HL-60 (cell line): ENCODE data around the gene PRDM10.

Experiments
- DNase-seq, 2 experiments: peaks; one replicate each; pipeline ENCODE4 v3.0.0-alpha.2; 2010 to 2020; ENCODE audit warnings: low read depth in 1 of 2, low spot score in 1 of 2
- H3K27ac ChIP-seq: fragments of 250-450 bp; sonication (Bioruptor Pico); replicated peaks from 2 replicates; pipeline ENCODE4 v1.5.1; 2020; ENCODE audit warnings: mild to moderate bottlenecking, moderate library complexity
- H3K27me3 ChIP-seq: fragments of 250-450 bp; sonication (Bioruptor Pico); 2 replicates; pipeline ENCODE4 v1.5.1; 2021; ENCODE audit warnings: mild to moderate bottlenecking, moderate library complexity; ENCODE audit not compliant: insufficient read depth, poor library complexity, severe bottlenecking
- H3K4me3 ChIP-seq: replicated peaks from 2 replicates; pipeline ENCODE4 v1.5.1; 2011; ENCODE audit warnings: mild to moderate bottlenecking, control low read depth, low read length; ENCODE audit not compliant: insufficient read depth
- GABPA ChIP-seq: IDR thresholded peaks from 2 replicates; pipeline ENCODE4 v1.6.1; 2012; ENCODE audit warnings: low read depth
- POLR2AphosphoS5 ChIP-seq: IDR thresholded peaks from 2 replicates; pipeline ENCODE4 v1.6.1; 2012; ENCODE audit warnings: low read depth
- SPI1 ChIP-seq: IDR thresholded peaks from 2 replicates; pipeline ENCODE4 v1.6.1; 2012; ENCODE audit warnings: low read depth, mild to moderate bottlenecking, borderline replicate concordance
- TF ChIP-seq, protein P1 (sequence below): IDR thresholded peaks from 2 replicates; pipeline ENCODE4 v1.6.1; 2012; ENCODE audit warnings: low read depth; ENCODE audit not compliant: insufficient replicate concordance
- TF ChIP-seq, protein P2 (sequence below): IDR thresholded peaks from one replicate; pipeline ENCODE4 v1.5.1; 2011; ENCODE audit warnings: low read length, control low read depth, inconsistent platforms; ENCODE audit not compliant: insufficient read depth

Gene PRDM10

DNA sequence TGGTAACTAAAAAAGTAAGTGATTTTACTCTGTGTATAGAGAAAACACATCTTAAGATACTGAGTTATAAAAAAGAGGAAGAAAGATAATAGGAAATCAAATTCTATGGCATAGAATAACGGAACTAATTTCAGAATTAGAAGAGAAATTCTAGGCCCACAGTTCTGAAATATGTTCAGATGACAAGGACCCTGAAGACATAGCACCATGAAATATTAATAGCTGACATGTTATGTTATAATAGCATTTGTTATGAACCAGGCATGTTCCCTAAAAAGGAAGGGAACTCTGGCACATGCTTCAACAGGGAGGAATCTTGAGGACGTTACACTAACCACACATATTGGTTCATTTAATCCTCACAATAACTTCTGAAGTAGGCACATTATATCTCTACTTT lies 32.7 kb downstream of the PRDM10 start:
- no peak for DNase-seq

DNA sequence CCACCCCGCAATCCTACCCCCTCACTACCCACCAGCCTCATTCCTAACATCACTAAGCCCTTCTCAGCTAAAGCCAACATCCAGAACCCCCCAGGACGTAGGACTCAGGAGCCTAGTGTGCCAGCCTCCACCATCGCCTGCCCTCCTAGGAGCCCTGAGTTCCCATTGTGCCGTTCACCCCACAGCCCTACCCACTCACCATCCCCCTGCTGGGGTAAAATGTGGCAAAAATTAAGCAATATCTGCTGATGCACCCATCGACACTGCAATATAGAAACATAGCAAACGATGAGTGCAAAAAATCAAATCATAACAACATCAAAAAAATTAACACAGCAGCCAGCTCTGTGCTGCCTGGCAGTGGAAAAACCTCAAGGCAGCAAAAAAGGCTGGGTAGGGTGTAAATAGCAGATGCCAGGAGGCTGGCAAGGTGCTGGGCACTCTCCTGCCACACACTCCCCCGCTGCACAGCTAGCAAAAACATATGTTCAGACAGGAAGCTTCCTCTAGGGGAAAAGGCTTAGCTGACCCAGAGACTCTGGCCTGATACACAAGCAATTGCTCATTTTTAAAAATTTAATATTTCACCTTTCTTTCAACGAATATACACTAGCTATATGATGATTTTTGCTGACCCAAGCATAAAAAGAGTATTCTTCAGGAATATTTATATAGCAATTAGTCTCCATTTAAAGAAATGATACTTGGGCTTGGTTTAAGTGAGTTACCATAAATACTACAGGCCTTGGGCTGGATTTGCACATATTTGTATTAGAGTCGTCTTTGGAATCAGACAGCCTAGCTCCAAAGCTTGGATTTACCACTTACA lies 33.8 kb downstream of the PRDM10 start:
- DNase-seq: peak; percentile 76 to 78
- TF ChIP-seq, protein P1, sequence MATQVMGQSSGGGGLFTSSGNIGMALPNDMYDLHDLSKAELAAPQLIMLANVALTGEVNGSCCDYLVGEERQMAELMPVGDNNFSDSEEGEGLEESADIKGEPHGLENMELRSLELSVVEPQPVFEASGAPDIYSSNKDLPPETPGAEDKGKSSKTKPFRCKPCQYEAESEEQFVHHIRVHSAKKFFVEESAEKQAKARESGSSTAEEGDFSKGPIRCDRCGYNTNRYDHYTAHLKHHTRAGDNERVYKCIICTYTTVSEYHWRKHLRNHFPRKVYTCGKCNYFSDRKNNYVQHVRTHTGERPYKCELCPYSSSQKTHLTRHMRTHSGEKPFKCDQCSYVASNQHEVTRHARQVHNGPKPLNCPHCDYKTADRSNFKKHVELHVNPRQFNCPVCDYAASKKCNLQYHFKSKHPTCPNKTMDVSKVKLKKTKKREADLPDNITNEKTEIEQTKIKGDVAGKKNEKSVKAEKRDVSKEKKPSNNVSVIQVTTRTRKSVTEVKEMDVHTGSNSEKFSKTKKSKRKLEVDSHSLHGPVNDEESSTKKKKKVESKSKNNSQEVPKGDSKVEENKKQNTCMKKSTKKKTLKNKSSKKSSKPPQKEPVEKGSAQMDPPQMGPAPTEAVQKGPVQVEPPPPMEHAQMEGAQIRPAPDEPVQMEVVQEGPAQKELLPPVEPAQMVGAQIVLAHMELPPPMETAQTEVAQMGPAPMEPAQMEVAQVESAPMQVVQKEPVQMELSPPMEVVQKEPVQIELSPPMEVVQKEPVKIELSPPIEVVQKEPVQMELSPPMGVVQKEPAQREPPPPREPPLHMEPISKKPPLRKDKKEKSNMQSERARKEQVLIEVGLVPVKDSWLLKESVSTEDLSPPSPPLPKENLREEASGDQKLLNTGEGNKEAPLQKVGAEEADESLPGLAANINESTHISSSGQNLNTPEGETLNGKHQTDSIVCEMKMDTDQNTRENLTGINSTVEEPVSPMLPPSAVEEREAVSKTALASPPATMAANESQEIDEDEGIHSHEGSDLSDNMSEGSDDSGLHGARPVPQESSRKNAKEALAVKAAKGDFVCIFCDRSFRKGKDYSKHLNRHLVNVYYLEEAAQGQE: no peak
- peak; percentile 67 for TF ChIP-seq POLR2AphosphoS5
- H3K27me3 ChIP-seq: no peaks in the 10 kb centered on the region
- peak overlapping the region; percentile 66 for H3K27ac ChIP-seq
- H3K4me3 ChIP-seq: no peak overlapping the region

More for the DNA sequence above, 32.7 kb downstream of the PRDM10 start:
- H3K27ac ChIP-seq: peak overlapping the region; percentile 66
- no peaks in the 10 kb centered on the region for H3K27me3 ChIP-seq
- H3K4me3 ChIP-seq: no peak overlapping the region
- no peak for TF ChIP-seq SPI1
- no peak for TF ChIP-seq GABPA
- TF ChIP-seq, protein P2, sequence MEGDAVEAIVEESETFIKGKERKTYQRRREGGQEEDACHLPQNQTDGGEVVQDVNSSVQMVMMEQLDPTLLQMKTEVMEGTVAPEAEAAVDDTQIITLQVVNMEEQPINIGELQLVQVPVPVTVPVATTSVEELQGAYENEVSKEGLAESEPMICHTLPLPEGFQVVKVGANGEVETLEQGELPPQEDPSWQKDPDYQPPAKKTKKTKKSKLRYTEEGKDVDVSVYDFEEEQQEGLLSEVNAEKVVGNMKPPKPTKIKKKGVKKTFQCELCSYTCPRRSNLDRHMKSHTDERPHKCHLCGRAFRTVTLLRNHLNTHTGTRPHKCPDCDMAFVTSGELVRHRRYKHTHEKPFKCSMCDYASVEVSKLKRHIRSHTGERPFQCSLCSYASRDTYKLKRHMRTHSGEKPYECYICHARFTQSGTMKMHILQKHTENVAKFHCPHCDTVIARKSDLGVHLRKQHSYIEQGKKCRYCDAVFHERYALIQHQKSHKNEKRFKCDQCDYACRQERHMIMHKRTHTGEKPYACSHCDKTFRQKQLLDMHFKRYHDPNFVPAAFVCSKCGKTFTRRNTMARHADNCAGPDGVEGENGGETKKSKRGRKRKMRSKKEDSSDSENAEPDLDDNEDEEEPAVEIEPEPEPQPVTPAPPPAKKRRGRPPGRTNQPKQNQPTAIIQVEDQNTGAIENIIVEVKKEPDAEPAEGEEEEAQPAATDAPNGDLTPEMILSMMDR: no peak
- TF ChIP-seq POLR2AphosphoS5: no peak
- TF ChIP-seq, protein P1: no peak

DNA sequence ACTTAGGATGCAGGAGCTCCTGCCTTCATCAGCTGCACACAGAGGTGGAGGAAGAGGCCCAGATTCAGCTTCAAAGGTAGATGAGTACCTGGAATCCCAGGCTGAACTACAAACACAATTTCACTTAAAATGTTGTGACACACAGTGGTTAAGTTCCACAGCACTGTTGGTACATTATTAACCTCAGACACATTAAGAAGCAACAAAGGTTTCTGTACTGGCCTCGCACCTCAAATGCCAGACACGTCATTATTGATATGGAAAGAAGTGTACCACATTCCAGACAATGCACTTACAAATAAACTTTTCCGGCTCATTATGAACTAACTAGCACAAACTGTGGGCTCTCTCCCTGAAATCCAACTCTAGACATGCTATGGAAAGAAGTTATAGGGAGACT lies 34.6 kb downstream of the PRDM10 start:
- H3K27ac ChIP-seq: peak overlapping the region; percentile 66
- DNase-seq: peak in 1 of 2 experiments; percentile 22
- no peak overlapping the region for H3K4me3 ChIP-seq
- no peaks in the 10 kb centered on the region for H3K27me3 ChIP-seq
- TF ChIP-seq, protein P2: no peak
- no peak for TF ChIP-seq SPI1
- TF ChIP-seq, protein P1: no peak
- TF ChIP-seq POLR2AphosphoS5: no peak
